Measurements from ENCODE around the gene CPA2.
A peak's percentile ranks its signal among the peaks of the same experiment; 100 is the strongest.

CPA2 gene

GRCh38 chr7:130279906-130280305 is 13.2 kb downstream of the CPA2 start:
- no peak for DNase-seq (ENCODE audit: low spot score)

GRCh38 chr7:130281260-130281659 is 14.6 kb downstream of the CPA2 start:
- DNase-seq (ENCODE audit: low spot score): peak; percentile 46

- no peak for DNase-seq (ENCODE audit: low spot score)
Observed at GRCh38 chr7:130286881-130287280, 20.2 kb downstream of the CPA2 start.

DNA sequence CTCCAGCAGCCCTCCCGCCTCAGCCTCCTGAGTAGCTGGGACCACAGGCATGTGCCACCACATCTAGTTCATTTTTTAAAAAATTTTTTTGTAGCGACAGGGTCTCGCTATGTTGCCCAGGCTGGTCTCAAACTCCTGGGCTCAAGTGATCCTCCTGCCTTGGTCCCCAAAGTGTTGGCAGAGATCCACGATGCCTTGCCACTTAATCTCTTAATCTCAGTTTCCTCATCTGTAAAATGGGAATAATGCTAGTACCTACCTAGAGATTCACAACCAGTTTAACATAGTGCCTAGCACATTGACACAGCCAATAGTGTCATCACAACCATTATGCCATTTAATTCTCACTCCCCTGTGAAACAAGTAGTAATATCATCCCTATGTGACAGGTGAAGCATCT is 21.5 kb downstream of the CPA2 start:
- no peak for DNase-seq (ENCODE audit: low spot score)

GRCh38 chr7:130288829-130289228 is 22.2 kb downstream of the CPA2 start:
- DNase-seq (ENCODE audit: low spot score): no peak

- no peak for DNase-seq (ENCODE audit: low spot score)
Observed at GRCh38 chr7:130289478-130289877, 22.8 kb downstream of the CPA2 start.

DNA sequence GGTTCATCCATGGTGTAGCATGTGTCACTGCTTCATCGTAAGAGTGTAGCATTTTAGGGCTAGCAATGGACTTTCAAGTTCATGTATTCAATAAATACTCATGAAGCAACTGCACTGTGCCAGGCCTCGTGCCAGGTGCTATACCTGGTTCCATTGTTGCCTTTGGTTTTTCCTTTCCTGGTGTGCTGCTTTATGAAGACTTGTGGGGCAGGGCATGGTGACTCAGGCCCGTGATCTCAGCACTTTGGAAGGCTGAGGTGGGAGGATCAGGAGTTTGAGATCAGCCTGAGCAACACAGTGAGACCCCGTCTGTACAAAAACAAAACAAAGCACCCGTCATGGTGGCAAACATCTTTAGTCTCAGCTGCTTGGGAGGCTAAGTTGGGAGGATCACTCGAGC is 24.1 kb downstream of the CPA2 start:
- no peak for DNase-seq (ENCODE audit: low spot score)

DNA sequence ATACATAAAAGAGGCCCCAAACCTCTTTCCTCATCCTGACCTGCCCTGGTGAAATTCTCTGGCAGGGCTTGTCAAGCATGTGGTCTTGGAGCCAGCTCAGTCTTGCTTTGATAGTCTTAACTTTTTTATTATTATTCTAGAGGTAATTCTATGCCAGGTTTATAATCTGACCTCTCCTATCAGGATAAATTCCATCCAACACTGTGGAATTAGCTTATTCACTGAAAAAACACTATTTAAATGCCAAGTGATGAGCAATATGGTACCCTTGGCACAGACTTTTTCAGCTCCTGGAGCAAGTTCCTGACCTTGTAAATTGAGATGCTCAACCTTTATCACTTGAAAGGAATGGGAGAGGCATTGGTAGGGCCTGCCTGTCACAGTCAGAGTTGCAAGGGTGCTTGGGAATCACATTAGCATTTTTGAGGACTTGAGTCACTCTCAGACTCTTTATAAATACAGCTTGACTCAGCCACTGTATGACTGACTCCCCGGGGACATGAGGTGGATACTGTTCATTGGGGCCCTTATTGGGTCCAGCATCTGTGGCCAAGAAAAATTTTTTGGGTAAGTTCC is 26.1 kb downstream of the CPA2 start, which contains the start of gene CPA4:
CPA4 (plus strand) TSS at position 480 of the 576 bp plus-strand sequence; CDS start at position 500, 20 bp downstream.
- DNase-seq (ENCODE audit: low spot score): peak; percentile 87

- DNase-seq (ENCODE audit: low spot score): no peak
Observed at GRCh38 chr7:130293521-130293920, 26.9 kb downstream of the CPA2 start.

DNA sequence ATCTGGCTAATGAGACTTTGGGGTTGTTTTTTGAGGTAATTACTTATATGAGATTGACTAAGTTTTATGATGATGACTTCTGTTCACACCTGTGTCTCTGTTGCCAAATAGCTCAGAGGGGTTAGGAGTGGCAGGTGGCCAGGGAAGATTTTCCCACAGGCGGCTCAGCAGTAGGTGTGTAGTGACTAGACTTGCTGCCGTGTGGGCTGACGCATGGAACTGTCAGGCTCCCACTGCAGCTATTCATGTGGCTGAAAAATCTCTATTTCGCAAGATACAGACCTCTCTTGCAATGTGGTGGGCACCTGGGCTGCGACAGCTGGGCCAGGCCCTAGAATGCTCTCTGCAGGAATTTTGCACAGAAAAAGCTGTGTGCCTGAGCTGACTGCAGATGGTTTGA is 27.7 kb downstream of the CPA2 start:
- DNase-seq (ENCODE audit: low spot score): no peak

DNA sequence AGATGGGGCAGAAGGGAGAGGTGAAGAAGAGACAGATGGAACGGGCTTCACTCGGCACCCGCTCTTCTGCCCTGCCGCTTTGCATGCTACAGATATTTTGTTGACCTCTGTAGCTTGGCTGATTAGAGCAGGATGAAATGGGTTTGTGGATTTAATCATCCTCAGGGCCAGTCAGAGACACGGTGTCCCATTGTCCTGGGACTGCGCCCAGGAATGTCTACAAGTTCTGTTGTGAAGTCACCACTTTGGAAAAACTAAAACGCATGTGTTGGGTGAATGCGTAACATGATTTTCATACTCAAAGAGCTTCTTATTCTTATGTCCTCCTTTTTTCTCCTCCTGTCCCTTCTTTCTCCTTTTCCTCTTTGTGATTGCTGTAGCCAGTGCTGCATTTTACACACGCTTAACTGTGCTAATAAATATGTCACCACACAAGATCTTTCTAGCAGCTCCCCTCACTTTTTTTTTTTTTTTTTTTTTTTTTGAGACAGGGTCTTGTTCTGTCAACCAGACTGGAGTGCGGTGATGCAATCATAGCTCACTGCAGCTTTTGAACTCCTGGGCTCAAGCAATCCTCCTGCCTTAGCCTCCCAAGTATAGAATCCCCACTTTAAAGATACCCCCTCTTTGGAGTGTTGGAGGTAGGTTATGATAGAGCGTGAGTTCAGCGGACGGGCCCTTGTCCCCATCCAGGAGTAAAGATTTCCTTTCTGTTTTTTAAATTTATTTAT is 29.7 kb downstream of the CPA2 start:
- DNase-seq (ENCODE audit: low spot score): no peak

DNA sequence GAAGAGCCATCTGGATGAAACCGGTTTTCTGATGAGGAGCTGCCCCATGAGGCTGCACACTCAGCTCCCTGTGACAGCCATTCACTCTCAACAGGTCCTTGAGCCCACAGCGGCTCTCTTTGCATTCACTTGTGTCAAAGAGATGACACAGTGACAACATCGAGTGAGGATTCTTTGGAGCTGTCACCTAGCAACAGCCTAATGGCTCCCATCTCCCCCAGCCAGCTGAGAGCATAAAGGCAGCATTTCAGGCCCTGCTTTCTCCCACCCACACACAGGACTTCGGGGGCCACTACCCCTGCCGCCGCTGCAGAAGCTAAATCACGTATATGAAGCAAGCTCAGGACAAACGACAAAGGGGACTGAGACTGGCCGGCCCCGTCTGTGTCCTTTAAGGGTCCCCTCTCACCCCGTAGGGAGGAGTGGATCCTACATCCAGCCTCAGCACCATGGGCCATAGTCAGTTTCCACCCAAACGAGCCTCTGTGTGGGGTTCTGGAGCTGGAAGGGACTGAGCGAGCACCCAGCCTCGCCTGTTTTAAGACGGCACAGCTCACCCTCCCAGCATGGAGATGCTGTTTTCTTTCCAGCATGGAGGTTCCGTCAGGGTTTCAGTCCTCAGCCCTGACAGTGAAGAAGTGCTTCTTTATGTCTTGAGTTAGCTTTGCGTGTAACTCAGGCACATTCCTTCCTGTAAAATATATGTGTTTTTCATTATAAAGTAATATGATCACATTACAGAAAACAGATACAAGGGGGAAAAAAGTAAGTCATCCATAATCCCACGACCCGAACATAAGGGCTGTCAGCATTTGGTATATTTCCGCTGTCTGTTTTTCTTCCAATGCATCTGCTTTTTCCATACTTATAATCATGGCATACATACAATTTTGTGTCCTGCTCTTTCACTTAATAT is 31.2 kb downstream of the CPA2 start:
- no peak for DNase-seq (ENCODE audit: low spot score)

DNA sequence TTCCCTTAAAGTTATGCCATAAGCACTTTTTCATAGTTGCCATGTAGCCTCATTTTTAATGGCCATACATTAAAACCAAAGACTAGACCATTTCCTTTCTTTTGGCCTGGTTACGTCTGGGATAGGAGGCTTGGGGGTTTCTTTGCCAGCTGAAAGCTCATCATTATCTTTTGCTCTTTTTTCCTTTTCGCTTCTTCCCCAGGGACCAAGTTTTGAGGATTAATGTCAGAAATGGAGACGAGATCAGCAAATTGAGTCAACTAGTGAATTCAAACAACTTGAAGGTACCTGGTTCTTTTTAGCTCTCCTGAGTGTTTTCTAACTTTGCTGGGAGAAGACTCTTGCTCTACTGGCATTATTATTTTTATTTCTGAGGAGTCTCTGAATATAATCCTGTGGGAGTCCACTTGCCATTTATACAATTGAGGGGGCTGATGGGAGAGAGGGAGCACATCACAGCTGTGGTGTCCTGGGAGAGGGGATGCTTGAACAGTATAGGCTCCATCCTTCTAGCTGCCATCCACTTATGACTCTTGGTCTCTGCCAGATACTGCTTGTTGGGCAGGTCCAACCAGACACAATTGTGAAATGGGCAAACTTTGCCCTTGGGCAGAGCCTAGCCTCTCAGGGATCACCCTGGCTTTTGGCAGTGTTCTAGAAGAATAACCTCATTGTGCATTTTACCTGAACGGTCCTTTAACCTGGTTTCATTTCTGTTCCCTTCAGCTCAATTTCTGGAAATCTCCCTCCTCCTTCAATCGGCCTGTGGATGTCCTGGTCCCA is 32.1 kb downstream of the CPA2 start:
- no peak for DNase-seq (ENCODE audit: low spot score)

DNA sequence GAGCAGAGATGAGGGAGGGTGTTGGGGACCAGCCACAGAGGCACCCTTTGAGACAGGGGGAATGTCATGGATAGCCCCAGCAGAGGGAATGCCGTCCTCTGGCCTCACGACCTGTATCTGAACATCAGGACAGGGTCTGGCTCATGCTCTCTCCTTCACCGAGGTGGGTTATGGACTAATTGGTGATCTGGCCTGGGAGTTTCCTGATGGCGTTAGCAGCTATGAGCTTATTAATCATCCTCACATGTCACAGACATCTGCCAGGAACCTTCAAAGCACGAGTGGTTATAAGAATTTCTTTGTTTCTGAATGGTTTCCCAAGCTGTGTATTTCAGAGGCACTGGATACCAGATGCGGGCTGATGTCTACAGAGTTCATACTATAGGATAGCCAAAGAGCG is 33.2 kb downstream of the CPA2 start:
- DNase-seq (ENCODE audit: low spot score): no peak

DNA sequence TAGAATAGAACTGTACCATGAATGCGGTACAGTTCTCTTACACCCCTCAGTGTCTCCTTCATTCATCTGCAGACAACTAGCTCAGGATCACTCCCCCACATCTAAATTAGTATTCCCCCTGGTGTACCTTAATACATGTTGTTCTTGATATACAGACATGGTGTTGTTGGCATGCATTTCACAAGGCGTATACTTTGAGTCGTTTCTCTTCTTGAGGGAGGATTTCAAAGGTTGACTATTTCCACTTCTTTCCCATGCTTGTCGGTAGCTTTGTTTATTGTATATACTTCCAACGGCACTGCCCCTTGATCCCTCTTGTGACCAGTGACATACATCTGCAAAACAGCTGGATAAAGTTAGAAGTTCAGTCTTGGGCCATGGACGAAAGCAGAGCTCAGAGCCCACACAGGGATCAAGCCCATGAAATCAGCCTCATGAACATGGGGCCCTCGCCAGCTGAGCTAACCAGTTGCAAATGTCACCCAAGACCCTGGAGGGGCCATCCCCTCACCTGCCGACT is 34.9 kb downstream of the CPA2 start:
- DNase-seq (ENCODE audit: low spot score): no peak

- DNase-seq (ENCODE audit: low spot score): no peak
Observed at GRCh38 chr7:130302649-130303048, 36.0 kb downstream of the CPA2 start.

DNA sequence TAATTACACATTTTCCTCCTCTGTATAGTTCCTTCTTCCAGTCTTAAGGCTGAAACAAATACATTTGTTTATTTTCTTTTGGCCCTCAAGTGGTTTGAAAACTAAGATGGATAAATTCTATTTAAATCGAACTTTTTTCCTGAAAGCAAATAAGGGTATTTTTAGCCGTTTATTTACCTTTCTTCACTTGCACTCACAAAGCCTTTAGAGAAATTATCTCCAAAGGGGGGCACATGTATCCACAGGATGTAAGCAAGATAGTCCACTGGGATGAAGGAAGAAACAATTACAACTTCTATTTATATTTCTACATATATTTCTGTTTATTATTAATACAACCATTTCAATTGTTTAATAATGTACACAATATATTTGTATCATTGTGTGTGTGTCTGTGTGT is 36.5 kb downstream of the CPA2 start:
- DNase-seq (ENCODE audit: low spot score): no peak

- DNase-seq (ENCODE audit: low spot score): no peak
Observed at GRCh38 chr7:130303551-130303950, 36.9 kb downstream of the CPA2 start.

DNA sequence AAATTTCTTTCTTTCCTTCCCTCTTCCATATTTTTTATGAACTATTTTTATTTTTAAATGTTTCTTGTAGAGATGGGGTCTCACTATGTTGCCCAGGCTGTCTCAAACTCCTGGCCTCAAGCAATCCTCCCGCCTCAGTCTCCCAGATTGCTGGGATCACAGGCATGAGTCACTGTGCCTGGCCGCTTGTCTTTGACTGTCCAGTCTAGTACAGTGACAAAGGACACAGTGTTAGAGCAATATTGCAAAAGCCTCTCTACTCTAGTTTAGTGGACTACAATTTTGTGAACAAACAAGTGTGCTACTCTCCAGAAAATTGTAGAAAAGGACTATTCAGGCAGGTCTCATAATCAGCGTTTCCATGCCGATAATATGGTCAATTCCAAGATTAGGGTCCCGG is 37.3 kb downstream of the CPA2 start:
- DNase-seq (ENCODE audit: low spot score): no peak

GRCh38 chr7:130304878-130305277 is 38.2 kb downstream of the CPA2 start:
- DNase-seq (ENCODE audit: low spot score): no peak

DNA sequence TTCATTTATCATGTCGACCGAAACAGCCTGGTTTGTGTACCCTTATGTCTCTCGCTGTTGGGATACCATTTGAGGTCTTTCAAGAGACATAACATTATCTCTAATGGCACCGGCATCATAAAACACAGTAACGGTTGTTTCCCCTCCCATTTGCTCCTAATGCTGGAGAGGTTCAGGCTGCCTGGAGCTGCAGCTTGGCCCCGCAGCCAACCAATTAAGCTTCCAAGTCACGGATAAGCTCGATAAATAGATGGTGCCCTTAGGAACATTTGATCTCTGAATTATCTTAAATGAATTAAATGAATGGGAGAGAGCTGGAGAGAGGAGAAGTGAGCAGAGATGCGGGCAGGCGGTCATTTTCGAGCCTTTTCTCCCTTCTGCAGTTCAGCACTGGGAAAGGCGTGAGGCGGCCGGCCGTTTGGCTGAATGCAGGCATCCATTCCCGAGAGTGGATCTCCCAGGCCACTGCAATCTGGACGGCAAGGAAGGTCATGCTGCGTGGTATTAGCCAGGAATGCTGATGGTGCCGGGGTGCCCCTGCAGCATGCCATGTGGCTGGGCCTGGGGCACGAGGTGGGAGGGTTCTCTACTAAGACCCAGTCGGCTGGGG is 38.9 kb downstream of the CPA2 start:
- no peak for DNase-seq (ENCODE audit: low spot score)
